Measurements from ENCODE around the gene PALM3.
A peak's percentile ranks its signal among the peaks of the same experiment; 100 is the strongest.

The PALM3 gene

GRCh38 chr19:14061081-14061749 lies 661 bp downstream of the PALM3 start:
- Histone ChIP-seq H3K18ac (ENCODE audit: low read length) (no peak overlapping the region), H4K8ac (ENCODE audit: low read depth, low read length) (no peak overlapping the region), H2BK120ac (ENCODE audit: low read depth, low read length) (no peak overlapping the region), H2BK12ac (ENCODE audit: low read length) (no peak overlapping the region), H3K79me1 (ENCODE audit: low read depth, low read length) (no peaks in the 10 kb centered on the region), H3K4me2 (ENCODE audit: insufficient read depth, low read length, poor library complexity, severe bottlenecking) (no peak overlapping the region), H3K27ac (replicated peaks; ENCODE audit: low read length) (no peak overlapping the region), H3K4ac (ENCODE audit: low read length) (no peak overlapping the region), H3K27me3 (ENCODE audit: control insufficient read depth in 3 of 3, insufficient read depth in 3 of 3, low read depth in 1 of 3, low read length in 3 of 3) (peaks cover 0 to 26% (median 14%) of the 10 kb centered on the region in 3 experiments), H4K91ac (ENCODE audit: low read depth, low read length, poor library complexity) (no peak overlapping the region), H3K14ac (ENCODE audit: low read length) (no peak overlapping the region), H2BK15ac (ENCODE audit: low read length) (no peak overlapping the region), H3K9ac (ENCODE audit: low read depth, low read length, poor library complexity) (no peak overlapping the region), H3K36me3 (replicated peaks in 1 of 2; ENCODE audit: control insufficient read depth in 2 of 2, insufficient read depth in 2 of 2, low read length in 2 of 2) (no peaks in the 10 kb centered on the region), H2AK5ac (ENCODE audit: low read depth, low read length) (no peak overlapping the region), H3K9me3 (replicated peaks in 1 of 2; ENCODE audit: control insufficient read depth in 2 of 2, insufficient read depth in 1 of 2, low read depth in 1 of 2, low read length in 2 of 2) (no peaks in the 10 kb centered on the region), H2AFZ (ENCODE audit: low read length) (no peak overlapping the region), H3K23ac (ENCODE audit: low read depth, low read length, poor library complexity) (no peak overlapping the region), H2BK5ac (ENCODE audit: low read length) (no peak overlapping the region), H3K4me3 (ENCODE audit: low read length in 2 of 2) (no peak overlapping the region), H3K4me1 (ENCODE audit: control insufficient read depth in 2 of 2, insufficient read depth in 1 of 2, low read depth in 1 of 2, low read length in 2 of 2) (peaks cover 3 to 4% of the 10 kb centered on the region in 2 donors)
- WGBS, 2 donors (ENCODE audit: extremely low coverage in 2 of 2, insufficient read length in 2 of 2, insufficient replicate concordance in 1 of 2), result no CpG with 5 or more reads among the region's 9 CpGs
- DNase-seq (ENCODE audit: low spot score), result no peak

DNA sequence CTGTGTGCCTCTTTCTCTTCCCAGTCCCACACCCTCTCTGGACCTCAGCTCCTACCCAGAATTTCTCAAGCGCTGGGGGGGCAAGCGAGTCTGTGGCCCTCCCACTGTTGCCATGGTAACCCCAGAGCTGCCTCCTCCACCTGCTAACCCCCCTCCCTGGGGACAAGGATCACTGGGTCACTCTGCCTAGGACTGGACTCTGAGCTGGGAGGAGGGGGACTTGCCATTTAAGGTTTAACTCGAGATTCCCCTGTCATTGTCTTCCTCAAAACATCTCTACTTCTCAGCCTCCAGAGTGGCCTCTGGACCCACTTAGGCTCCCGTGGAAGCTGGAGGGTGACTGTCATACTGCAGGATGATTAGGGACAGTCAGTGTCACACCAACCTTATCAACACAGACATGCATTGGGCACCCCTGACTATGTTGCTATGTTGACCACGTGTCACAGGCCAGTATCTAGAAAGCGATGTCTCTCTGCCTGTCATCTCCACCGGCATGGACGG lies 2.2 kb downstream of the PALM3 start:
- no peak overlapping the region for H2BK12ac ChIP-seq (ENCODE audit: low read length)
- no peak overlapping the region for H3K4me3 ChIP-seq (ENCODE audit: low read length in 2 of 2)
- no peak overlapping the region for H3K27ac ChIP-seq (replicated peaks; ENCODE audit: low read length)
- H3K4ac ChIP-seq (ENCODE audit: low read length), result no peak overlapping the region
- H3K14ac ChIP-seq (ENCODE audit: low read length), result no peak overlapping the region
- no peak overlapping the region for H4K91ac ChIP-seq (ENCODE audit: low read depth, low read length, poor library complexity)
- H3K36me3 ChIP-seq (replicated peaks in 1 of 2; ENCODE audit: control insufficient read depth in 2 of 2, insufficient read depth in 2 of 2, low read length in 2 of 2), result no peaks in the 10 kb centered on the region
- no peak overlapping the region for H2AK5ac ChIP-seq (ENCODE audit: low read depth, low read length)
- peak overlapping the region; percentile 53 for H3K9ac ChIP-seq (ENCODE audit: low read depth, low read length, poor library complexity)
- peaks cover 0 to 28% (median 14%) of the 10 kb centered on the region in 3 experiments for H3K27me3 ChIP-seq (ENCODE audit: control insufficient read depth in 3 of 3, insufficient read depth in 3 of 3, low read depth in 1 of 3, low read length in 3 of 3)
- H4K8ac ChIP-seq (ENCODE audit: low read depth, low read length), result no peak overlapping the region
- H3K18ac ChIP-seq (ENCODE audit: low read length), result no peak overlapping the region
- H2BK5ac ChIP-seq (ENCODE audit: low read length), result no peak overlapping the region
- WGBS, 2 donors (ENCODE audit: extremely low coverage in 2 of 2, insufficient read length in 2 of 2, insufficient replicate concordance in 1 of 2), result no CpG with 5 or more reads among the region's 8 CpGs
- H3K4me2 ChIP-seq (ENCODE audit: insufficient read depth, low read length, poor library complexity, severe bottlenecking), result no peak overlapping the region
- no peak overlapping the region for H2AFZ ChIP-seq (ENCODE audit: low read length)
- no peaks in the 10 kb centered on the region for H3K79me1 ChIP-seq (ENCODE audit: low read depth, low read length)
- no peak overlapping the region for H2BK15ac ChIP-seq (ENCODE audit: low read length)
- no peaks in the 10 kb centered on the region for H3K9me3 ChIP-seq (replicated peaks in 1 of 2; ENCODE audit: control insufficient read depth in 2 of 2, insufficient read depth in 1 of 2, low read depth in 1 of 2, low read length in 2 of 2)
- no peak overlapping the region for H2BK120ac ChIP-seq (ENCODE audit: low read depth, low read length)
- no peak for DNase-seq (ENCODE audit: low spot score)
- H3K23ac ChIP-seq (ENCODE audit: low read depth, low read length, poor library complexity), result no peak overlapping the region
- H3K4me1 ChIP-seq (ENCODE audit: control insufficient read depth in 2 of 2, insufficient read depth in 1 of 2, low read depth in 1 of 2, low read length in 2 of 2), result peaks cover 3 to 4% of the 10 kb centered on the region in 2 donors

DNA sequence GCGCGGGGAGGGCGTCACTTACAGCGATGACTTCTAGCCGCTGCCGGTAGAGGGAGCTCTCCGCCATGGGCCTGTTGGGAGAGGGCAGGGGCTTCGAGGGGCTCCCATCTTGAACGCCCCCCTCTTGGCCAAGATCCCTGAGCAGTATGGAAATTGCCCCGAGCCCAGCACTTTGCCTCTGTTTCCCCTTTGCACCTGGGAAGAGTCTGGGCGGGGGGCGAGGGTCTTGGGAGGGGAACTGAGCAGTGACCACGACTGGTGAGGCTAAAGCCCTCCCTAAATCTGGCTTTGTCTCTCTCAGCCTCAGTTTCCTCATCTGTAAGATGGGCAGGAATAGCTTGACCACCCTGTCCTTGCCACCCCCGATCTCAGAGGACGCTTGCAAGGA lies 2.8 kb downstream of the PALM3 start:
- Histone ChIP-seq H3K18ac (ENCODE audit: low read length) (peak overlapping the region; percentile 54), H3K23ac (ENCODE audit: low read depth, low read length, poor library complexity) (no peak overlapping the region), H3K27me3 (ENCODE audit: control insufficient read depth in 3 of 3, insufficient read depth in 3 of 3, low read depth in 1 of 3, low read length in 3 of 3) (peaks cover 0 to 28% (median 14%) of the 10 kb centered on the region in 3 experiments), H3K4ac (ENCODE audit: low read length) (no peak overlapping the region), H3K9ac (ENCODE audit: low read depth, low read length, poor library complexity) (no peak overlapping the region), H2BK120ac (ENCODE audit: low read depth, low read length) (no peak overlapping the region), H3K4me2 (ENCODE audit: insufficient read depth, low read length, poor library complexity, severe bottlenecking) (no peak overlapping the region), H3K4me3 (ENCODE audit: low read length in 2 of 2) (no peak overlapping the region), H2BK15ac (ENCODE audit: low read length) (no peak overlapping the region), H3K79me1 (ENCODE audit: low read depth, low read length) (no peaks in the 10 kb centered on the region), H3K9me3 (replicated peaks in 1 of 2; ENCODE audit: control insufficient read depth in 2 of 2, insufficient read depth in 1 of 2, low read depth in 1 of 2, low read length in 2 of 2) (no peaks in the 10 kb centered on the region), H2AFZ (ENCODE audit: low read length) (no peak overlapping the region), H4K8ac (ENCODE audit: low read depth, low read length) (no peak overlapping the region), H3K27ac (replicated peaks; ENCODE audit: low read length) (no peak overlapping the region), H3K14ac (ENCODE audit: low read length) (no peak overlapping the region), H4K91ac (ENCODE audit: low read depth, low read length, poor library complexity) (no peak overlapping the region), H2AK5ac (ENCODE audit: low read depth, low read length) (peak overlapping the region; percentile 85), H3K36me3 (replicated peaks in 1 of 2; ENCODE audit: control insufficient read depth in 2 of 2, insufficient read depth in 2 of 2, low read length in 2 of 2) (no peaks in the 10 kb centered on the region), H2BK5ac (ENCODE audit: low read length) (no peak overlapping the region), H2BK12ac (ENCODE audit: low read length) (no peak overlapping the region), H3K4me1 (ENCODE audit: control insufficient read depth in 2 of 2, insufficient read depth in 1 of 2, low read depth in 1 of 2, low read length in 2 of 2) (peaks cover 3 to 4% of the 10 kb centered on the region in 2 donors)
- no CpG with 5 or more reads among the region's 15 CpGs for WGBS, 2 donors (ENCODE audit: extremely low coverage in 2 of 2, insufficient read length in 2 of 2, insufficient replicate concordance in 1 of 2)
- DNase-seq (ENCODE audit: low spot score), result peak; percentile 37

DNA sequence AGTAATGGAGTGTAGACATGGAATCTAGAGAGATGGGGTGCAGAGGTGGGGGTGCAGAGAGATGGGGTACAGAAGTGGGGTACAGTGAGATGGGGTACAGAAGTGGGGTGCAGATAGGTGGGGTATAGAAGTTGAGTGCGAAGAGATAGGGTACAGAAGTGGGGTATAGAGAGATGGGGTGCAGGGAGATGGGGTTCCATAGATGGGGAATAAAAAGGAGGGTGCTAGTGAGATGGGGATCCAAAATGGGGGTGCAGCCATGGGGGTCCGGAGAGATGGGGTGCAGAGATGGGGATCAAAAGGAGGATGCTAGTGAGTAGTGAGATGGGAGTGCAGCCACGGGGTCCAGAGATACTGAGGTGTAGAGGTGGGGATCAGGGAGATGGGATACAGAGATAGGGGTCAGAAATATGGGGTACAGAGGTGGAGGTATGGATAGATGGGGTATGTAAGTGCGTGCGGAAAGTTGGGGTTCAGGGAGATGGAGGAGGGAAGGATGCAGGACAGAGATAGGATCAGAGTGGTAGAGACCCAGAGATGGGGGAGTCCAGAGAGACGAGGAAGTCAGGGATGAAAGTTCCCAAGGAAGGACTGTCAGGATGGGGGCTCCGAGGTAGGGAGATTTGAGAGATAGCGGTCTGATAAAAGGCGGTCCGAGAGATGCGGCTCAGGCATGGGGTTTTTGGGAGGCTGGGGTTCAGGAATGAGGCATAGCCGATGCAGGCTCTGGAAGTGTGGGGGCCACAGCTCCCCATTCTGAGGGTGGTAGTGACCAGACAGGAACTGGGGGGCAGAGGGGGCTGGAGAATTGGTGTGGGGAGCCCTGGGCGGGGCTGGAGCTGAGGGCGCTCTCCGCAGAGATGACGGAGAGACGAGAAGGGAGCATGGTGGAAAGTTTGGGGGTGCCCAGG lies 3.4 kb downstream of the PALM3 start:
- Histone ChIP-seq H2BK12ac (ENCODE audit: low read length) (no peak overlapping the region), H3K18ac (ENCODE audit: low read length) (peak overlapping the region; percentile 54), H3K9me3 (replicated peaks in 1 of 2; ENCODE audit: control insufficient read depth in 2 of 2, insufficient read depth in 1 of 2, low read depth in 1 of 2, low read length in 2 of 2) (no peaks in the 10 kb centered on the region), H3K4me2 (ENCODE audit: insufficient read depth, low read length, poor library complexity, severe bottlenecking) (peak overlapping the region; percentile 65), H3K4me3 (ENCODE audit: low read length in 2 of 2) (peak overlapping the region; percentile 40 to 77), H3K4me1 (ENCODE audit: control insufficient read depth in 2 of 2, insufficient read depth in 1 of 2, low read depth in 1 of 2, low read length in 2 of 2) (peaks cover 3 to 4% of the 10 kb centered on the region in 2 donors), H4K8ac (ENCODE audit: low read depth, low read length) (no peak overlapping the region), H2AK5ac (ENCODE audit: low read depth, low read length) (peak overlapping the region; percentile 85), H2AFZ (ENCODE audit: low read length) (peak overlapping the region; percentile 77), H2BK15ac (ENCODE audit: low read length) (no peak overlapping the region), H3K9ac (ENCODE audit: low read depth, low read length, poor library complexity) (no peak overlapping the region), H3K23ac (ENCODE audit: low read depth, low read length, poor library complexity) (peak overlapping the region; percentile 0), H2BK5ac (ENCODE audit: low read length) (no peak overlapping the region), H4K91ac (ENCODE audit: low read depth, low read length, poor library complexity) (no peak overlapping the region), H3K4ac (ENCODE audit: low read length) (no peak overlapping the region), H2BK120ac (ENCODE audit: low read depth, low read length) (no peak overlapping the region), H3K79me1 (ENCODE audit: low read depth, low read length) (no peaks in the 10 kb centered on the region), H3K14ac (ENCODE audit: low read length) (no peak overlapping the region), H3K27me3 (ENCODE audit: control insufficient read depth in 3 of 3, insufficient read depth in 3 of 3, low read depth in 1 of 3, low read length in 3 of 3) (peaks cover 0 to 28% (median 14%) of the 10 kb centered on the region in 3 experiments), H3K36me3 (replicated peaks in 1 of 2; ENCODE audit: control insufficient read depth in 2 of 2, insufficient read depth in 2 of 2, low read length in 2 of 2) (no peaks in the 10 kb centered on the region), H3K27ac (replicated peaks; ENCODE audit: low read length) (no peak overlapping the region)
- DNase-seq (ENCODE audit: low spot score), result no peak
- WGBS, 2 donors (ENCODE audit: extremely low coverage in 2 of 2, insufficient read length in 2 of 2, insufficient replicate concordance in 1 of 2), result 100% methylated on average over 1 to 3 of the region's 17 CpGs
